Measurements from ENCODE around the gene CDK17. TPM values are rescaled to one million over a fixed set of nuclear protein-coding genes. Genes with fewer than 3 reads are reported as not detected.

CDK17 gene
- total RNA-seq, 1 donor from 2014 or later: 197 TPM

Other genes with a start within 250 kb of the CDK17 start
- gene ELK3, start 206.1 kb downstream of the CDK17 start, total RNA-seq: 50.9 and 70.6 TPM in 2 replicates
- 7.5 and 11.7 TPM in 2 replicates for gene CFAP54, start 89.1 kb upstream of the CDK17 start, total RNA-seq

Data from glomerular endothelial cell (primary cell).